GM06990 (cell line): ENCODE measurements around the gene DEFB128.

Experiments
- DNase-seq: peaks from one replicate; pipeline ENCODE4 v3.0.0-alpha.2; 2011; ENCODE audit not compliant: insufficient read length; ENCODE audit errors: extremely low read depth
- H3K27me3 ChIP-seq: replicated peaks from 2 replicates; pipeline ENCODE4 v1.6.0; 2011; ENCODE audit warnings: low read length; ENCODE audit not compliant: control insufficient read depth, insufficient read depth
- H3K36me3 ChIP-seq: 2 replicates; pipeline ENCODE4 v1.5.1; 2011; ENCODE audit warnings: low read length; ENCODE audit not compliant: control insufficient read depth, insufficient read depth
- H3K4me3 ChIP-seq: replicated peaks from 2 replicates; pipeline ENCODE4 v1.5.1; 2011; ENCODE audit warnings: low read depth, mild to moderate bottlenecking, control low read depth, low read length
- TF ChIP-seq, protein P1 (sequence below): IDR thresholded peaks from 2 replicates; pipeline ENCODE4 v1.5.1; 2011; ENCODE audit warnings: low read length, control low read depth, mild to moderate bottlenecking, inconsistent platforms; ENCODE audit not compliant: insufficient read depth, poor library complexity, severe bottlenecking

Gene DEFB128

DNA sequence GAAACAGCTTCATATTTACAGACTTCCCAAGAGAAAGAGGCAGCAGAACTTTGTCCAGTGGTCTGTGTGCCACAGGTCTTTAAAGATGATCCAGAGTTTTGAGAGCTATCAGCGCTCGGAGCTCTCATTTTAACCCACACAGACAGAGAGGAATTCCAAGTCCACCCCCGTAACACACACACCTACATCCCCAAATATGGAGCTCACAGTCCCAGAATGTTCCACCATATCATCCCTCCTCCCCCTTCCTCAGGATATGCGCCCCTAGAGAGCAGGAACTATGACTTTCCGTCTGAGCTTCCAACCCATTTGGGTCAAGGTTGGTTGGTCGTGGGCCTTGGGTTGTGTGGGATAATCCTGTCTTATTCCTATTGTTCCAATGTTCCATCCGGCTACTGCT is at the start of gene DEFB128:
TSS of gene DEFB128 (minus strand) at position 101 of the 400 bp plus-strand sequence. CDS start at position 13, 88 bp downstream.
- DNase-seq: no peak
- no peak within 1 kb of the TSS for H3K4me3 ChIP-seq
- H3K36me3 ChIP-seq: no peaks in the 10 kb centered on the region
- TF ChIP-seq, protein P1, sequence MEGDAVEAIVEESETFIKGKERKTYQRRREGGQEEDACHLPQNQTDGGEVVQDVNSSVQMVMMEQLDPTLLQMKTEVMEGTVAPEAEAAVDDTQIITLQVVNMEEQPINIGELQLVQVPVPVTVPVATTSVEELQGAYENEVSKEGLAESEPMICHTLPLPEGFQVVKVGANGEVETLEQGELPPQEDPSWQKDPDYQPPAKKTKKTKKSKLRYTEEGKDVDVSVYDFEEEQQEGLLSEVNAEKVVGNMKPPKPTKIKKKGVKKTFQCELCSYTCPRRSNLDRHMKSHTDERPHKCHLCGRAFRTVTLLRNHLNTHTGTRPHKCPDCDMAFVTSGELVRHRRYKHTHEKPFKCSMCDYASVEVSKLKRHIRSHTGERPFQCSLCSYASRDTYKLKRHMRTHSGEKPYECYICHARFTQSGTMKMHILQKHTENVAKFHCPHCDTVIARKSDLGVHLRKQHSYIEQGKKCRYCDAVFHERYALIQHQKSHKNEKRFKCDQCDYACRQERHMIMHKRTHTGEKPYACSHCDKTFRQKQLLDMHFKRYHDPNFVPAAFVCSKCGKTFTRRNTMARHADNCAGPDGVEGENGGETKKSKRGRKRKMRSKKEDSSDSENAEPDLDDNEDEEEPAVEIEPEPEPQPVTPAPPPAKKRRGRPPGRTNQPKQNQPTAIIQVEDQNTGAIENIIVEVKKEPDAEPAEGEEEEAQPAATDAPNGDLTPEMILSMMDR: no peak
- H3K27me3 ChIP-seq: peaks cover 3% of the 10 kb centered on the region; the same call in 1 of the 2 replicates

DNA sequence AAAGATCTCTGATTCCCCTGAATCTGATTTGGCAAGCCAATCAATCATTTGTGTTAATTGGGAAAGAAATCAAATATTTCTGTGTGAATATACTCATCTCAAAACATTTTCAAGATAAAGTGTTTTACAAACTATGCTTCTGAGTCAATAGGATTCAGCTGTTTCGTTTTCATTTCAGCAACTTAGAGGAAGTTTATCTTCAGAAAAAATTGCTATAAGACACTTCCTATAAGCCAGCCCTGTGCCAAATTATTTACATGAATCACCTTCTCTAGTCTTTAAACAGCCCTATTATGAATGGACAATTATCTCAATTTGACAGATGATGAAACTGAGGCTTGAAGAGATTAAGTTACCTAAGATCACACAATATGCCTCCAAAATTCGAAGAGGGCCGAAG is 48.4 kb upstream of the DEFB128 start:
- H3K4me3 ChIP-seq: no peak overlapping the region
- DNase-seq: peak; percentile 7
- TF ChIP-seq, protein P1: no peak
- no peaks in the 10 kb centered on the region for H3K36me3 ChIP-seq
- no peaks in the 10 kb centered on the region for H3K27me3 ChIP-seq

DNA sequence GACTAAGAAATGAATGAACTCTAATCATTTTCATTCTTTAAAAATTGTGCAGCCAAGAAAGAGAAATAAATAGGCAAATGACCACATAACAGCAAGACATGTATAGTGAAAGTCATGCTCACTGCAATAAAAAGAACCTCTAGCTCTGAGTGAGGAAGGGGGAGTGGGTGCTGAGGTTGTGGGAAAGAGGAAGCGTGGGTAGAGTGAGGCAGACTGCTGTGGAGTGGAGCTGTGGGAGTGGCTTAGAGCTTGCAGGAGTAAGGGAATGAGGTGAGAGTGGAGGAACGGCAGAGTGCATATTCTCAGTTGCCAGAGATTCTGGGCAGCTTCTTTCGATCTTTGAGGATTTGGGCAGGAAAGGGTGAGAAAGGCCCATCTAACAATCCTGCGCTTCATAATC is 48.0 kb upstream of the DEFB128 start:
- TF ChIP-seq, protein P1: no peak
- DNase-seq: no peak
- Histone ChIP-seq H3K36me3 (no peaks in the 10 kb centered on the region), H3K4me3 (no peak overlapping the region; the same call in 1 of the 2 replicates), H3K27me3 (no peaks in the 10 kb centered on the region)

DNA sequence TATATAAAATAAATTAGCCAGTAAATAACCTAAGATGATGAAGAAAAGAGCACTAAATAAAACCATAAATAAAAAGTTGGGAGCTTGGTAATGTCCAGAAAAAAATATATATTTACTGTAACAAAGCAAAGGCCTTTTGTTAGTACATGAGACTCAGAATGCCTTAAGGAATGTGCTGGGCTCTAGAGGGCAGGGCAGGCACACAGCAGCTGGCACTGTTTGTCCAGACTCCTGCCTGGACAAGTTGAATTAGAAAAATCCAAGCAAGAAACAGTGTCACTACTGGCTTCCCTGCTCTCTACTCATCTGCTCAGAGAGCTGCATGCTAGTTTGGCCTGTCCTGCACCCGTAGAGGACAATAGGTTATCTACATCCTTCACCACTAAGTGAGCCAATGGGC is 46.4 kb upstream of the DEFB128 start:
- DNase-seq: no peak
- no peaks in the 10 kb centered on the region for H3K36me3 ChIP-seq
- no peak overlapping the region for H3K4me3 ChIP-seq
- TF ChIP-seq, protein P1: no peak
- no peaks in the 10 kb centered on the region for H3K27me3 ChIP-seq

DNA sequence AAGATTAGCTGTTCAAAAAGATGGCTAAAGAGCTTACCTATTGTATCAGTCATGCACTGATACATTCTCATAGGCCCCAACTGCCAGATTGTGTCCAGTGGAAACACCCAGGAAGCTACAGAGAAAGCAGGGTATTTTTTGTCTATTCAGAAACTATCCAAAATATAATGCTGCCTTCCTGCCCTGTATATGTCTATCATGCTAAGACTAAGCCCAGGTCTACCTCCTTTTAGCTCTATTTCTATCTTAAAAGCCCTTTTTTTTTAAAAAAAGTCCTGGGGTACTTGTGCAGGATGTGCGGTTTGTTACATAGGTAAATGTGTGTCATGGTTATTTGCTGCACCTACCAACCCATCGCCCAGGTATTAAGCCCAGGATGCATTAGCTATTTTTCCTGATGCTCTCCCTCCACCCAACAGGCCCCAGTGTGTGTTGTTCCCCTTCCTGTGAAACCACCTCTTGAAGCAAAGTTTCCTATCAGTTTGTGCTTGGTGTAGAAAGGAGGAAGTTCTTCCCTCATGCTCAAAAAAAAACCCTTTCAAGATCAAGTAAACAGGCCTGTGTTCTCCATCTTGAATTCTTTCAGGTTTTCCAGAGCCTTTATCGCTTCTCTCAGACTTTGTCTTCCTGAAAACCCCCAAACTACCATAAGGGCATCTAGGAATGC is 38.1 kb upstream of the DEFB128 start:
- TF ChIP-seq, protein P1: no peak
- no peak for DNase-seq
- Histone ChIP-seq H3K36me3 (no peaks in the 10 kb centered on the region), H3K27me3 (no peaks in the 10 kb centered on the region), H3K4me3 (no peak overlapping the region)
